BJ (cell line): Measurements from ENCODE around the gene KRTAP19-3. TPM values are rescaled to one million over a fixed set of nuclear protein-coding genes. Genes with fewer than 3 reads are reported as not detected.

Experiments used
- CTCF ChIA-PET: fragments of 350-600 bp; formaldehyde crosslinking; extraction: SDS; loops from one replicate; lab custom pipeline; 2021; ENCODE audit warnings: antibody characterized with exemption, inconsistent platforms; lab: Yijun Ruan, JAX
- POLR2A ChIA-PET: fragments of 300-600 bp; sonication (Branson Sonifier 250); formaldehyde crosslinking; extraction: SDS; loops from one replicate; lab custom pipeline; 2021; ENCODE audit warnings: antibody characterized with exemption; lab: Charles Lee
- DNase-seq: peaks from one replicate; pipeline ENCODE4 v3.0.0-alpha.2; 2011; ENCODE audit warnings: low read depth
- H3K27me3 ChIP-seq: 2 replicates; pipeline ENCODE4 v1.6.0; 2011; ENCODE audit warnings: low read length; ENCODE audit not compliant: control insufficient read depth, insufficient read depth
- H3K36me3 ChIP-seq: 2 replicates; pipeline ENCODE4 v1.5.1; 2011; ENCODE audit warnings: low read length; ENCODE audit not compliant: control insufficient read depth, insufficient read depth
- H3K4me3 ChIP-seq: 2 replicates; pipeline ENCODE4 v1.5.1; 2011; ENCODE audit warnings: low read depth, mild to moderate bottlenecking, control low read depth, low read length
- polyA plus RNA-seq: library from polyadenylated mRNA; depleted of rRNA; stranded (reverse); fragments of >200 nt; gene quantifications from 2 replicates; pipeline ENCODE4 v1.2.3, GENCODE V29; 2011
- TF ChIP-seq, protein P1 (sequence below): IDR thresholded peaks from 2 replicates; pipeline ENCODE4 v1.5.1; 2011; ENCODE audit warnings: low read depth, mild to moderate bottlenecking, control low read depth, inconsistent platforms, low read length, moderate library complexity; ENCODE audit not compliant: insufficient read depth

The KRTAP19-3 gene
- polyA plus RNA-seq, 1 experiment: not detected

DNA sequence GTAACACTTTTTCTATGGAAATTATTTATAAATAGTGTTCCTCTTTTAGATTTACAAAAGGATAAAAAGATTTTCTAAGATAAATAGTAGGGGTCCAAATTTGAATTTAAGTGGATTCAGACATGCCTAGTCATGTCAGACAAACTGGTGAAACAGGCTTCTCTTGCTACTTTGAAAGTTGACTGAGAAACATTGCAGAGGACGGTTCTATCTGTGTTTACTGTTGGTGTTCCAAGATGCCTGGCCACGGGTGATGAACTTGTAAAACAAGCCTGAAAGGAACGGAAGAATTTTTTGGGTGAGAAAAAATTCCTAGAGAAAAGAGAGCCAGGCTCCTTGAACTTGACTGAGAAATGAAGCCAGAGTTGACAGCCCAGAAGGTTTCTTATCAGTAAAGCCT, 13.8 kb downstream of the KRTAP19-3 start:
- H3K27me3 ChIP-seq: no peaks in the 10 kb centered on the region
- no peak for DNase-seq
- H3K4me3 ChIP-seq: no peak overlapping the region
- CTCF ChIA-PET: no interaction called here
- no peaks in the 10 kb centered on the region for H3K36me3 ChIP-seq
- TF ChIP-seq, protein P1, sequence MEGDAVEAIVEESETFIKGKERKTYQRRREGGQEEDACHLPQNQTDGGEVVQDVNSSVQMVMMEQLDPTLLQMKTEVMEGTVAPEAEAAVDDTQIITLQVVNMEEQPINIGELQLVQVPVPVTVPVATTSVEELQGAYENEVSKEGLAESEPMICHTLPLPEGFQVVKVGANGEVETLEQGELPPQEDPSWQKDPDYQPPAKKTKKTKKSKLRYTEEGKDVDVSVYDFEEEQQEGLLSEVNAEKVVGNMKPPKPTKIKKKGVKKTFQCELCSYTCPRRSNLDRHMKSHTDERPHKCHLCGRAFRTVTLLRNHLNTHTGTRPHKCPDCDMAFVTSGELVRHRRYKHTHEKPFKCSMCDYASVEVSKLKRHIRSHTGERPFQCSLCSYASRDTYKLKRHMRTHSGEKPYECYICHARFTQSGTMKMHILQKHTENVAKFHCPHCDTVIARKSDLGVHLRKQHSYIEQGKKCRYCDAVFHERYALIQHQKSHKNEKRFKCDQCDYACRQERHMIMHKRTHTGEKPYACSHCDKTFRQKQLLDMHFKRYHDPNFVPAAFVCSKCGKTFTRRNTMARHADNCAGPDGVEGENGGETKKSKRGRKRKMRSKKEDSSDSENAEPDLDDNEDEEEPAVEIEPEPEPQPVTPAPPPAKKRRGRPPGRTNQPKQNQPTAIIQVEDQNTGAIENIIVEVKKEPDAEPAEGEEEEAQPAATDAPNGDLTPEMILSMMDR: no peak
- POLR2A ChIA-PET: no interaction called here

DNA sequence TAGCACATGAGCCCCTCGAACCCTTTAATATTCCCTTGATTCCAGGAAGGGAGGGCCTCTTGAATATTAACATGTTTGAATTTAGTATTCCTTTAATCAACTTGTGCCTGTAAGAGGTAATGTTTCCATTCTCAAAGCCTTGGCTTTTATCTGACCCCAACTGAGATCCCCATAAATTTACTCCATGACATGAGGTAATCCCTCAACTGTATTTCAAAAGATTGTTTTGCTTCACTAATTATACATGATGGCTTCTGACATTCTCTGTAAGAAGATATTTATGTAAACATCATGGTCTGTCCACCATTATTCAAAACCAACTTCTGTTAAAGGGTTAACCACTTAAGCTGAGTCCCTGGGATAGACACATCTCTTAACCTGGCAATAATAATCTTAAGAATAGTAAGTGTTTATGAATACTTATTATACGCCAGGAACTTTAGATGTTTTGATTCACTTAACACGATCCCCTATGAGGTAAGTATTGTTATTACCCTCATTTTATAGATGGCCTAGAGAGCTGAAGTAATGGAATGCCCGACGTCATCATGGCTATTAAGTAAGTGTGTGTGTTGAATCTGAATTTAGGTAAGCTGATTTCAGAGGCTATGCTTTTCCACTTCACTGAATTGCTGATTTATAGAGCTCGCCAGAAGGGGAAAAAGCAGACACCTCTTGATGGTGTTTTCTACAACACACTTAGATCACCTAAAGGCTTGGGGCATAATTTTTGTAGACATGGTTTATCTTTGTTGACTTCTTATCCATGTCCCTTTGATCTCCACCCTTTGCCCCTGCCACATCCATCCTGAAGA, 22.7 kb downstream of the KRTAP19-3 start:
- no peaks in the 10 kb centered on the region for H3K27me3 ChIP-seq

DNA sequence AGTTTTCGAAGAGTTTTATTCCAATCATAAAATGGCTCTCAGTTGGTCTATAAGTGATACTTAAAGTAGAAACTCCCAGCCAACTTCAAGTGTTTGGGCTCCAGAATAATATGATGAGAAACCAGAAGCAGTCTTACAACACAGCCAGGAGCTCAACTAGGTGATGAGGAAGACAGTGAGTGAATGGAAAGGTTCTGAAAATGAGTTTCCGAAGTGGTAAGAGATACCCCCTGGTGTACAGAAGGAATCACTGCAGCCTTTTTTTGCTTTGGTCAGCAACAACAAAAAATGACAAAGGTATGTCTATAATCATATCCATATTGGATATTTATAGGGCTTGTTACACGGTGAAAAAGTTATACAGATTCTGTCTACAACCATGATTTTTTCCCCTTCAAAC, 28.1 kb downstream of the KRTAP19-3 start:
- CTCF ChIA-PET: no interaction called here
- TF ChIP-seq, protein P1: no peak
- DNase-seq: no peak
- POLR2A ChIA-PET: no interaction called here
- Histone ChIP-seq H3K36me3 (no peaks in the 10 kb centered on the region), H3K4me3 (no peak overlapping the region), H3K27me3 (no peaks in the 10 kb centered on the region)

More for the DNA sequence above, 22.7 kb downstream of the KRTAP19-3 start:
- Histone ChIP-seq H3K4me3 (no peak overlapping the region), H3K36me3 (no peaks in the 10 kb centered on the region)
- POLR2A ChIA-PET: no interaction called here
- DNase-seq: no peak
- TF ChIP-seq, protein P1: no peak
- CTCF ChIA-PET: no interaction called here

DNA sequence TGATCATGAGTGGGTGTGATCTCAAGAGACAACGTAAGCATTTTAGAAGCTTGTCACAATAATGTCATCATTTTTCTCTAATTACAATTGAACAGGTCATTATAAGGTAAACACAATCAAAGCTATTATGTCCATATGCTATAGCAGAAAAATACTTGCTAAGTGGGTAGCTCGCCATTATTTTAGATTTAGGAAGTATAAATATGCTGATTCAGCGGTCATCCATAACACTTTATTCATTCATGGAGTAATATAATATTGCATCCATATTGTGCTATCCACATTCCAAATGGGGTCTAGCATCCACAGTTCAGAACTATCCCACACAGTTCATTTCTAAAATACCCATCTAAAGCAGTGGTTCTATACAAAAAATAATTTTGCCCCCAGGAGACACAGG, 43.3 kb downstream of the KRTAP19-3 start:
- no peak overlapping the region for H3K4me3 ChIP-seq
- TF ChIP-seq, protein P1: no peak
- H3K36me3 ChIP-seq: no peaks in the 10 kb centered on the region
- no peaks in the 10 kb centered on the region for H3K27me3 ChIP-seq
- ChIA-PET CTCF (no interaction called here), POLR2A (no interaction called here)
- no peak for DNase-seq

DNA sequence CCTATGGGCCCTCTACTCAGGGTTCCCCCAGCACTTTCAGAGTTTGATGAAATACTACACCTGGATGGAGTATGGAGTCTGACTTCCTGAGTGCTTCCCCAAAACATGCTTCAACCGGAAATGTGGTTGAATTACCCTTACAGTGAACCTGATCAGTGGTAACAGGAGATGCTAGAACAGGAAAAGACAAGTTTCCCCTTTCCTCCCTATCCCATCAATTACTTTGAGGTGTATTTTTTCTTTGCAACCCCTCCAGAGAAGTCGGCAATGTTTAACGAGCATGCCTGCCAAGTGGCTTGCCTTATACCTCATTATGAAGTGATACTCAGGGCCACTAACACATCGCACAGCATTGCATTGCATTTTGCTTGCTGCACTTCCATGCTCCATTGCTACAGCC, 44.8 kb downstream of the KRTAP19-3 start:
- H3K4me3 ChIP-seq: no peak overlapping the region

More for the DNA sequence above, 44.8 kb downstream of the KRTAP19-3 start:
- TF ChIP-seq, protein P1: no peak
- no peaks in the 10 kb centered on the region for H3K27me3 ChIP-seq
- DNase-seq: no peak
- H3K36me3 ChIP-seq: no peaks in the 10 kb centered on the region
- ChIA-PET POLR2A (no interaction called here), CTCF (no interaction called here)
